HG03432 (cell line): Measurements from ENCODE around the gene FOLH1.
"Not testable (repeated sequence)": the region's sequence is repeated elsewhere in the genome, so short reads cannot be mapped to it uniquely, and the experiment has no call there.

ENCODE experiments used
- ATAC-seq: cut with Tn5 transposase; IDR thresholded peaks from one replicate; pipeline ENCODE4 v1.9.1; 2021; ENCODE audit warnings: mild to moderate bottlenecking, moderate library complexity; ENCODE audit not compliant: unreplicated experiment

The FOLH1 gene

GRCh38 chr11:49184756-49185155, 23.6 kb downstream of the FOLH1 start:
- ATAC-seq: not testable (repeated sequence)

- ATAC-seq: not testable (repeated sequence)
These were observed 30.5 kb downstream of the FOLH1 start for GRCh38 chr11:49177936-49178335.

GRCh38 chr11:49175378-49175777, 33.0 kb downstream of the FOLH1 start:
- not testable (repeated sequence) for ATAC-seq

GRCh38 chr11:49174691-49175366, 33.6 kb downstream of the FOLH1 start:
- not testable (repeated sequence) for ATAC-seq

- not testable (repeated sequence) for ATAC-seq
These were observed 36.8 kb downstream of the FOLH1 start for GRCh38 chr11:49171613-49172012.

GRCh38 chr11:49169579-49169978, 38.8 kb downstream of the FOLH1 start:
- not testable (repeated sequence) for ATAC-seq

- not testable (repeated sequence) for ATAC-seq
These were observed 39.4 kb downstream of the FOLH1 start for GRCh38 chr11:49168992-49169391.

- no peak for ATAC-seq
These were observed 57.2 kb downstream of the FOLH1 start for GRCh38 chr11:49151211-49151610.

GRCh38 chr11:49102356-49102755, 106.0 kb downstream of the FOLH1 start:
- not testable (repeated sequence) for ATAC-seq
